Measurements from ENCODE around the gene COA8. TPM values are rescaled to one million over a fixed set of nuclear protein-coding genes. Genes with fewer than 3 reads are reported as not detected.

Gene COA8
- total and polyA plus RNA-seq, 11 donors, result 30.6 to 109 (median 45.9) TPM

GRCh38 chr14:103561381-103562178 lies 1.2 kb upstream of the COA8 start:
- DNase-seq (peak in 4 of 5 donors; percentile 64 to 70 (median 66)), ATAC-seq (peak; percentile 24 to 74 (median 51))
- WGBS, 4 donors, result 6 to 10% (median 8%) methylated on average over 33 to 36 of the region's 36 CpGs
- H3K27ac ChIP-seq, result peak overlapping the region; percentile 92 to 99 (median 96)
- peak overlapping the region; percentile 62 to 99 (median 86) for H3K4me3 ChIP-seq
- intact Hi-C loops (cut with DNase I), result loop anchor here in 1 of 10 donors (10.0 kb wide), 1 partner anchor 153 kb away; the partner anchor contains the start of genes XRCC3 and ZFYVE21
- TF ChIP-seq POLR2A (IDR thresholded peaks at IDR 0.05) (no peak), CTCF (IDR thresholded peaks at IDR 0.05) (no peak)
- peaks cover 0 to 44% (median 28%) of the 10 kb centered on the region in 9 donors for H3K36me3 ChIP-seq
- H3K27me3 ChIP-seq, result no peaks in the 10 kb centered on the region
- H3K9me3 ChIP-seq, result no peaks in the 10 kb centered on the region
- H3K4me1 ChIP-seq, result peaks cover 3 to 81% (median 62%) of the 10 kb centered on the region in 12 donors

- H3K36me3 ChIP-seq, result peaks cover 0 to 44% (median 26%) of the 10 kb centered on the region in 9 donors
- TF ChIP-seq CTCF (IDR thresholded peaks at IDR 0.05) (no peak), POLR2A (IDR thresholded peaks at IDR 0.05) (no peak)
- H3K4me1 ChIP-seq, result peaks cover 3 to 75% (median 61%) of the 10 kb centered on the region in 12 donors
- peak overlapping the region; percentile 92 to 99 (median 96) for H3K27ac ChIP-seq
- WGBS, 4 donors, result 0 to 2% (median 1%) methylated on average over 6 to 25 of the region's 25 CpGs
- ATAC-seq (peak; percentile 12 to 78 (median 69)), DNase-seq (peak in 4 of 5 donors; percentile 60 to 69 (median 68))
- intact Hi-C loops (cut with DNase I), result loop anchor here in 1 of 10 donors (10.0 kb wide), 1 partner anchor 153 kb away; the partner anchor contains the start of genes XRCC3 and ZFYVE21
- H3K9me3 ChIP-seq, result no peaks in the 10 kb centered on the region
- no peaks in the 10 kb centered on the region for H3K27me3 ChIP-seq
- H3K4me3 ChIP-seq, result peak overlapping the region; percentile 62 to 99 (median 86)
Observed at GRCh38 chr14:103562179-103562428, 656 bp upstream of the COA8 start.

GRCh38 chr14:103563226-103563620 lies 463 bp downstream of the COA8 start:
- H3K36me3 ChIP-seq, result peaks cover 0 to 34% (median 22%) of the 10 kb centered on the region in 9 donors
- 1% methylated on average over 17 to 22 of the region's 22 CpGs for WGBS, 4 donors
- H3K4me1 ChIP-seq, result peaks cover 3 to 67% (median 54%) of the 10 kb centered on the region in 12 donors
- no peak for ATAC-seq
- TF ChIP-seq CTCF (IDR thresholded peaks at IDR 0.05) (no peak), POLR2A (IDR thresholded peaks at IDR 0.05) (no peak)
- peak overlapping the region; percentile 62 to 99 (median 86) for H3K4me3 ChIP-seq
- no peak for DNase-seq
- no peaks in the 10 kb centered on the region for H3K27me3 ChIP-seq
- intact Hi-C loops (cut with DNase I), result loop anchor here in 1 of 10 donors (10.0 kb wide), 1 partner anchor 152 kb away; the partner anchor contains the start of genes XRCC3 and ZFYVE21
- H3K27ac ChIP-seq, result peak overlapping the region; percentile 92 to 99 (median 96)
- no peaks in the 10 kb centered on the region for H3K9me3 ChIP-seq

- Histone ChIP-seq H3K4me1 (peaks cover 0 to 63% (median 49%) of the 10 kb centered on the region in 12 donors), H3K4me3 (peak overlapping the region in 11 of 12 donors; percentile 79 to 99 (median 88)), H3K27ac (peak overlapping the region in 3 of 12 donors; percentile 93 to 98 (median 95)), H3K36me3 (peaks cover 0 to 26% (median 16%) of the 10 kb centered on the region in 9 donors), H3K9me3 (no peaks in the 10 kb centered on the region), H3K27me3 (no peaks in the 10 kb centered on the region)
- WGBS, 4 donors, result 59 to 72% (median 62%) methylated on average over 21 of the region's 21 CpGs
- intact Hi-C loops (cut with DNase I), result loop anchor here in 1 of 10 donors (10.0 kb wide), 1 partner anchor 151 kb away; the partner anchor contains the start of genes XRCC3 and ZFYVE21
- DNase-seq (no peak), ATAC-seq (no peak)
- TF ChIP-seq CTCF (IDR thresholded peaks at IDR 0.05), result no peak
- TF ChIP-seq POLR2A (IDR thresholded peaks at IDR 0.05), result no peak
Observed at GRCh38 chr14:103563844-103564505, 1.2 kb downstream of the COA8 start.

Data from heart left ventricle (tissue), 16 donors.